Ascending aorta (tissue), 2 donors: ENCODE results near the gene BLID. TPM values are rescaled to one million over a fixed set of nuclear protein-coding genes. Genes with fewer than 3 reads are reported as not detected.
A peak's percentile ranks its signal among the peaks of the same experiment; 100 is the strongest.

ENCODE experiments used
- DNase-seq, 2 donors: peaks; one replicate each; pipeline ENCODE4 v3.0.0-alpha.2; 2019; ENCODE audit warnings: low spot score in 2 of 2
- H3K27ac ChIP-seq, 2 donors: fragments of 200-600 bp; sonication (generic); one replicate each; pipeline ENCODE4 v1.5.1; 2016 to 2017; ENCODE audit warnings: mild to moderate bottlenecking in 1 of 2
- H3K27me3 ChIP-seq: fragments of 200-600 bp; sonication (generic); one replicate; pipeline ENCODE4 v1.5.1; 2017
- H3K36me3 ChIP-seq, 2 donors: fragments of 200-600 bp; sonication (generic); one replicate each; pipeline ENCODE4 v1.5.1; 2016
- H3K4me1 ChIP-seq, 2 donors: fragments of 200-600 bp; sonication (generic); one replicate each; pipeline ENCODE4 v1.5.1; 2016 to 2017; ENCODE audit warnings: mild to moderate bottlenecking in 1 of 2
- H3K4me3 ChIP-seq, 2 donors: fragments of 200-600 bp; sonication (generic); one replicate each; pipeline ENCODE4 v1.5.1; 2016 to 2017; ENCODE audit warnings: mild to moderate bottlenecking in 1 of 2
- H3K9me3 ChIP-seq, 2 donors: fragments of 200-600 bp; sonication (generic); one replicate each; pipeline ENCODE4 v1.5.1; 2016
- intact Hi-C: fragments of 100-400 bp; cut with DNase I; formaldehyde crosslinking; loops from one replicate; pipeline ENCODE4 v1.15.1; 2023
- total RNA-seq: library from RNA; depleted of rRNA; stranded (reverse); fragments of >200 nt; gene quantifications from one replicate; pipeline ENCODE4 v1.1.0, GENCODE V29; 2016
- TF ChIP-seq, protein P1 (sequence below), 3 experiments: fragments of 200-600 bp in 2 of 3; fragments of 450-650 bp in 1 of 3; sonication (generic) in 2 of 3; IDR thresholded peaks; one replicate each; pipeline ENCODE4 v1.5.1; 2016 to 2019; ENCODE audit warnings: antibody characterized with exemption in 3 of 3, mild to moderate bottlenecking in 1 of 3, moderate library complexity in 1 of 3

Gene BLID
- total RNA-seq, 1 donor from 2014 or later: not detected

DNA sequence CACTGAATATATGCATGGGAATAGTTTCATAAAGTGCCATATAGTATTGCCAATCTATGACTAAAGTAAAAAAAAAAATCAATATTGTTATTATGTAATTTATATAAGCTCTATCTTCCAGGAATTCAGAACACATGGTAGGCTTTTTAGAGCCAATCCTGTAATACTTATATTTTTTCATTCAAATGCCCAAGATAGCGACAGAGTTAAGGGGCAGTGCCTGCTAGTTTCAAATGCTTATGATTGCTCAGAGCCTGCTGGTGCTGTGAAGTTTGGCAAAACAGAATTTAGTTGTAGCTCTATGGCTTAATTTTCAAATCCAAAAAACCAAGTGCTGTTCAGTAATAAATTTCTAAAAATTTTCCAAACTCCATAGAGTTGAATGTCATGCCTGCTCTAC, 39.0 kb upstream of the BLID start:
- TF ChIP-seq, protein P1, sequence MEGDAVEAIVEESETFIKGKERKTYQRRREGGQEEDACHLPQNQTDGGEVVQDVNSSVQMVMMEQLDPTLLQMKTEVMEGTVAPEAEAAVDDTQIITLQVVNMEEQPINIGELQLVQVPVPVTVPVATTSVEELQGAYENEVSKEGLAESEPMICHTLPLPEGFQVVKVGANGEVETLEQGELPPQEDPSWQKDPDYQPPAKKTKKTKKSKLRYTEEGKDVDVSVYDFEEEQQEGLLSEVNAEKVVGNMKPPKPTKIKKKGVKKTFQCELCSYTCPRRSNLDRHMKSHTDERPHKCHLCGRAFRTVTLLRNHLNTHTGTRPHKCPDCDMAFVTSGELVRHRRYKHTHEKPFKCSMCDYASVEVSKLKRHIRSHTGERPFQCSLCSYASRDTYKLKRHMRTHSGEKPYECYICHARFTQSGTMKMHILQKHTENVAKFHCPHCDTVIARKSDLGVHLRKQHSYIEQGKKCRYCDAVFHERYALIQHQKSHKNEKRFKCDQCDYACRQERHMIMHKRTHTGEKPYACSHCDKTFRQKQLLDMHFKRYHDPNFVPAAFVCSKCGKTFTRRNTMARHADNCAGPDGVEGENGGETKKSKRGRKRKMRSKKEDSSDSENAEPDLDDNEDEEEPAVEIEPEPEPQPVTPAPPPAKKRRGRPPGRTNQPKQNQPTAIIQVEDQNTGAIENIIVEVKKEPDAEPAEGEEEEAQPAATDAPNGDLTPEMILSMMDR (IDR thresholded peaks at IDR 0.05): no peak
- intact Hi-C loops: loop anchor here (5.0 kb wide), 1 partner anchor 47 kb away; no protein-coding TSS in a partner anchor
- peak overlapping the region; percentile 34 to 62 for H3K4me3 ChIP-seq
- H3K27me3 ChIP-seq: no peaks in the 10 kb centered on the region
- DNase-seq: no peak
- no peaks in the 10 kb centered on the region for H3K9me3 ChIP-seq
- peak overlapping the region; percentile 80 to 94 for H3K27ac ChIP-seq
- H3K36me3 ChIP-seq: no peaks in the 10 kb centered on the region
- H3K4me1 ChIP-seq: peaks cover 9 to 43% of the 10 kb centered on the region in 2 donors

DNA sequence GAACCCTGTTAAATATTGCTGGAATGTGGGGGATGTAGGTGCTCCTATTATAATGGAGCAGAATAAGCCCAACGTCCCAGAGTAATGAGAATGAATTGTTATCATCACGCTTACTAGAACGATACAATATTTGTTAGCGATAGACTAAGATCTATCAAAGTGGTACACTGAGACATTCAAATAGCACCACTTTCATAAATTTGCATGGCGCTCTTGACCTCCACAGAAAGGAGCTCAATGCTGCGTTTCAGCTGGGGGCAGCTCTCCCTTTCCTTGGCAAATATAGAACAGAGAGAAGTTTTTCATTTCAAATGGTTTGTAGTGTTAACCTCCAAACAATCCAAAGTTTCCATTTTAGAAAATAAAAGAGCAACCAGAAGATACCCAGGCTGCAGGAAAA, 38.2 kb upstream of the BLID start:
- H3K4me1 ChIP-seq: peaks cover 4 to 37% of the 10 kb centered on the region in 2 donors
- H3K27ac ChIP-seq: peak overlapping the region; percentile 80 to 94
- H3K4me3 ChIP-seq: peak overlapping the region in 1 of 2 donors; percentile 62
- intact Hi-C loops: no loop called here
- no peak for DNase-seq
- TF ChIP-seq, protein P1 (IDR thresholded peaks at IDR 0.05): no peak
- H3K27me3 ChIP-seq: no peaks in the 10 kb centered on the region
- H3K9me3 ChIP-seq: no peaks in the 10 kb centered on the region
- no peaks in the 10 kb centered on the region for H3K36me3 ChIP-seq

DNA sequence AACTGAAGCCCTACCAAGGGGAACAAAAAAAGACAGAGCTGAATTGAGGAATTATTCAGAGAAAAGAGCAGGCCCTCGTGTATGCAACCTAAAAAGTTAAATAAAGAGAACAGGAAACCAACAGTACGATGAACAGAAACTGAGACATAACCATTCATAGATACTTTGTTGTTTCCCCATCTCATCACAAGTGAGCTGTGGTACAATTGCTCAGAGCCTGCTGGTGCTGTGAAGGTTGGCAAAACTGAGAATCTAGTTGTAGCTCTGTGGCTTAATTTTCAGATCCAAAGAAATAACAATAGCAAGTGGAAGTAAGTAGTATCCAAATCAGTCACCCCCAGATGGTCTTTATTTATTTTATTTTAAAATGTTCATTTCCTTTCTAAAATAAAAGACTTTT, 37.7 kb upstream of the BLID start:
- Histone ChIP-seq H3K27me3 (no peaks in the 10 kb centered on the region), H3K36me3 (no peaks in the 10 kb centered on the region), H3K4me3 (peak overlapping the region in 1 of 2 donors; percentile 62), H3K9me3 (no peaks in the 10 kb centered on the region), H3K27ac (peak overlapping the region; percentile 26 to 46), H3K4me1 (peaks cover 4 to 37% of the 10 kb centered on the region in 2 donors)
- TF ChIP-seq, protein P1 (IDR thresholded peaks at IDR 0.05): no peak
- no peak for DNase-seq
- intact Hi-C loops: no loop called here

DNA sequence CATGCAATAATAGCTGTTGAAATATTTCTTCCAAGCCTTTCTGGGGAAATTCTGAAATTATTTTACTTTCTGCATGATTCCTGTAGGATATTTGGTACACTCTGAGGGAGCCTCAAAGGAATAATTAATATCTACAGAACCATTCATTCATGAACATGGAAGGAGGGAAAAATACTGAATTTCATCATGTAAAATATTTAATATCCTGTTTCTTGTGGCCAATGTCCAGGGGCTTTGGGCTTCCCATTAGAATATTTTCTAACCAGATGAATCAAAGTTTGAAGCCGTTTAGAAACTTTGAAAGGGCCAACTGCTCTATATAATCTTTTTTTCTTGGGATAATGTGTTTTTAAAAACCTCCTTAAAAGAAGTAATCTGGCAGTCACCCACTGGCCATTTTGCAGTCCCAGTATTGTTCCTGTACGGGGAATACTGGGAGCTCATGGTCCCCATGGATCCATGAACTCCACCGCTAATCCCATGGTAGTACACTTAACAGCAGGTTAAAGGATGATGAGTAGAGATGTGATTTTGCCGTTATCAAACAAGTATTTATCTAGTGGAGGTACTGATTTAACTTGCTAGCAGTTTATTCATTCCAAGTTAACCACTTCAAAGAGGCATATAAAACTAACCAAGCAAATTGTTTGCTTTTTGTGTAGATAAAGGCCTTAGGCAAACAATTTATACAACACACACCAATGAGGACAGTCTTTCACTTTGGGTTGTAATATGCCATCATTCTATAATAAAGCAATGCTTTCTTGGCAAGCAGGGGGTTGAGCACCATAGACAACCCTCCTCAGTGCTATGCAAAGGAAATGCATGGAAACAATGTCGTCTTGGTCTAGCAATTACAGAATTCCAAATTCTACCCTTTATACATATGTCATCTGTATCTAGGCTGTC, 34.5 kb upstream of the BLID start:
- H3K27me3 ChIP-seq: no peaks in the 10 kb centered on the region
- no peak for DNase-seq
- H3K4me1 ChIP-seq: peaks cover 4 to 33% of the 10 kb centered on the region in 2 donors
- H3K4me3 ChIP-seq: no peak overlapping the region
- no peaks in the 10 kb centered on the region for H3K36me3 ChIP-seq
- no peaks in the 10 kb centered on the region for H3K9me3 ChIP-seq
- TF ChIP-seq, protein P1 (IDR thresholded peaks at IDR 0.05): no peak
- intact Hi-C loops: no loop called here
- H3K27ac ChIP-seq: peak overlapping the region; percentile 57 to 72

DNA sequence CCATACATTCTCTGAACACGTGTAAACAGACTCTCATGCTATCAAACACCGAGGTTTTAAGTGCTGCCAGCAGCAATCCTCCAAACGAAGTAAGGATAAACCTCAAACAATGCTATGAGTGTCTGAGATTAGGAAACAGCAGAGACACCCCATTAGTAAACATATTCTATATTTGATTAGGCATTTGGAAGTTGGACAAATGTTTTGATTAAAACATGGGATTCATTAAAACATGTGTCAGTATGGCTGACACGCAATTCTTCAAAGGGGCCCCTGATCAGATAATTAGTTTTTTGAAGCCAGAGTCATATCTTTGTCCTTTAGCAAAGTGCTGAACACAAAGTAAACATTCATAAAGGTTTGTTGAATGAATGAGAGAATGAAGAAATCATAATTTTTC, 33.2 kb upstream of the BLID start:
- Histone ChIP-seq H3K4me1 (peaks cover 4 to 24% of the 10 kb centered on the region in 2 donors), H3K4me3 (no peak overlapping the region), H3K27ac (peak overlapping the region; percentile 3 to 57), H3K27me3 (no peaks in the 10 kb centered on the region), H3K9me3 (no peaks in the 10 kb centered on the region), H3K36me3 (no peaks in the 10 kb centered on the region)
- TF ChIP-seq, protein P1 (IDR thresholded peaks at IDR 0.05): no peak
- DNase-seq: no peak
- intact Hi-C loops: no loop called here
